Osteocyte (in vitro differentiated cells): ENCODE measurements around the gene PRKAR1B. TPM values are rescaled to one million over a fixed set of nuclear protein-coding genes. Genes with fewer than 3 reads are reported as not detected.

ENCODE experiments used
- DNase-seq: peaks from one replicate; pipeline ENCODE4 v3.0.0; 2021; ENCODE audit warnings: mixed read lengths; ENCODE audit not compliant: unreplicated experiment; ENCODE audit errors: extremely low spot score
- H3K27ac Mint-ChIP-seq: one replicate; pipeline ENCODE4 v1.8.0; 2021; ENCODE audit warnings: mild to moderate bottlenecking, mixed read lengths; ENCODE audit not compliant: unreplicated experiment
- H3K27me3 Mint-ChIP-seq: one replicate; pipeline ENCODE4 v1.8.0; 2021; ENCODE audit warnings: mixed read lengths; ENCODE audit not compliant: unreplicated experiment
- H3K36me3 Mint-ChIP-seq: one replicate; pipeline ENCODE4 v1.8.0; 2021; ENCODE audit warnings: mixed read lengths; ENCODE audit not compliant: unreplicated experiment
- H3K4me1 Mint-ChIP-seq: one replicate; pipeline ENCODE4 v1.8.0; 2021; ENCODE audit warnings: mixed read lengths; ENCODE audit not compliant: unreplicated experiment
- H3K4me3 Mint-ChIP-seq: one replicate; pipeline ENCODE4 v1.8.0; 2021; ENCODE audit warnings: mild to moderate bottlenecking, moderate library complexity, mixed read lengths; ENCODE audit not compliant: unreplicated experiment
- H3K9me3 Mint-ChIP-seq: one replicate; pipeline ENCODE4 v1.8.0; 2021; ENCODE audit warnings: mixed read lengths; ENCODE audit not compliant: unreplicated experiment
- total RNA-seq: library from RNA; stranded (reverse); gene quantifications from 2 replicates; pipeline ENCODE4 v1.2.1, GENCODE V29; 2021
- TF ChIP-seq, protein P1 (sequence below): fragments of 200-600 bp; sonication (generic); IDR thresholded peaks from 2 replicates; pipeline ENCODE4 v1.5.0; 2021; ENCODE audit warnings: antibody characterized with exemption, mild to moderate bottlenecking, moderate library complexity

The PRKAR1B gene
- total RNA-seq, 1 donor from 2014 or later: 12.0 TPM

DNA sequence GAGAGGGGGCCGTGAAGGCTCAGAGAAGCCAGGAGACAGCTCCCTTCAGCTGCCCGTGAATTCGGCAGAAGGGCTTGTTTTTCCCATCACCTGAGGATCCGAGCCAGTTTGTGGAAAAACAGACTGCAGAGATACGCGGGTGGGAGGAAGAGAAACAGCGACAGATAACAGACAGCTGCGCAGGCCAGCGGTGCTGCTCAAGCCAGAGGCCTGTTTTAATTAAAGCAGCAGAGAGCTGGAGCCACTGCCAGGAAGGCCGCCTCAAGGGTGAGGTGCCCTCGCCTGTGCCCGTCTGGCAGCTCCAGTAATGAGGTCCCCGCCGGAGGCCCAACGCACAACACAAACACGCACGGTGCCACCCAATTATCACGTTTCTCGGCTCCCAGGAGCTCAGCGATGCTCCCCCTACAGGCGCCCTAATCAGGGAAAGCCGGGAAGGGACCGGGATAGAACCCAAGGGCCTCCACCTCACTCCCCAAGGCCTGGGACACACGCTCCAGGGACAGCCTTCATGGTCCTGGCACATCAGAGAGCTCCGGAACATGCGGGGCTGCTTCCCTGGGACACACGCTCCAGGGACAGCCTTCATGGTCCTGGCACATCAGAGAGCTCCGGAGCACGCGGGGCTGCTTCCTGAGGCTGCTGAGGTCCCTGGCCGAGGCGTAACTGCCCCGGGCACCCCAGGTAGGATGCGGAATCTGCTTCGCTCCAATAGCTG lies 61.2 kb downstream of the PRKAR1B start:
- Mint-ChIP-seq H3K27ac (peak overlapping the region; percentile 82), H3K4me3 (no peak overlapping the region)
- no peak for DNase-seq

DNA sequence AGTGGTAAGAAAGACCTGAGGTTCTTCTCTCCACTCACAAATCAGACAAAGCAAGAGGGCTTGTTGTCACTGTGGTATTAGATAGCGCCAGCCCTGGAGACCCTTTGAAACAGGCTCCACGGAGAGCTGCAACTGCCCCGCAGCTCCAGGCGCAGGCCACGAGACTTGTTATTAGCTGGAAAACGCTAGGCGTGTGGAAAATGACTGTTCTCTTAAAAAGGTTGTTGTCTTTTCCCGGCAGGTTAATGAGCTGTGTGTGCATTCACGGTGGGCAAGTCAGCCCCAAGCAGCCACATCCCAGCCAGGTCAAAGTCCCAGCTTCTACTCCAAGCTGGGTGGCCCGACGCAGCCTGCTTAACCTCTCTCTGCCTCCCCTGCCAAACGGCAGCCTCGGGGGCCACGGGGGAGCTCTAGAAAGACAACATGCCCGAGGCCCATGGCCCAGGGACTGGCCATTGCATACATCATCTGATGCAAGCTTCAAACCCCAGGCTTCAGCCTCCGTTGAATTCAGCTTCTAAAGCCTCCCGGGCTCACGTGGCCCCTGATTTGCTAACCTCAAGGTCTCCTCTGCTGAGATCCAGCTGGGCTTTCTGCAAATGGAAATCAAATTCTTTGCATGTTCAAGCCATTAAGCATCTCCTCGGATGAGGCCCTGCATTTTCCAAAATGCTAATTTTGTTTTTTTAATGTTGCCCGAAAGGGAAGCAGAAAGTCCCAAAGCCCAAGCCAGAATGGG lies 61.9 kb downstream of the PRKAR1B start:
- Mint-ChIP-seq H3K27ac (peak overlapping the region; percentile 82), H3K27me3 (no peaks in the 10 kb centered on the region), H3K36me3 (peaks cover 3% of the 10 kb centered on the region), H3K9me3 (no peaks in the 10 kb centered on the region), H3K4me1 (peaks cover 31% of the 10 kb centered on the region), H3K4me3 (no peak overlapping the region)
- DNase-seq: no peak
- TF ChIP-seq, protein P1, sequence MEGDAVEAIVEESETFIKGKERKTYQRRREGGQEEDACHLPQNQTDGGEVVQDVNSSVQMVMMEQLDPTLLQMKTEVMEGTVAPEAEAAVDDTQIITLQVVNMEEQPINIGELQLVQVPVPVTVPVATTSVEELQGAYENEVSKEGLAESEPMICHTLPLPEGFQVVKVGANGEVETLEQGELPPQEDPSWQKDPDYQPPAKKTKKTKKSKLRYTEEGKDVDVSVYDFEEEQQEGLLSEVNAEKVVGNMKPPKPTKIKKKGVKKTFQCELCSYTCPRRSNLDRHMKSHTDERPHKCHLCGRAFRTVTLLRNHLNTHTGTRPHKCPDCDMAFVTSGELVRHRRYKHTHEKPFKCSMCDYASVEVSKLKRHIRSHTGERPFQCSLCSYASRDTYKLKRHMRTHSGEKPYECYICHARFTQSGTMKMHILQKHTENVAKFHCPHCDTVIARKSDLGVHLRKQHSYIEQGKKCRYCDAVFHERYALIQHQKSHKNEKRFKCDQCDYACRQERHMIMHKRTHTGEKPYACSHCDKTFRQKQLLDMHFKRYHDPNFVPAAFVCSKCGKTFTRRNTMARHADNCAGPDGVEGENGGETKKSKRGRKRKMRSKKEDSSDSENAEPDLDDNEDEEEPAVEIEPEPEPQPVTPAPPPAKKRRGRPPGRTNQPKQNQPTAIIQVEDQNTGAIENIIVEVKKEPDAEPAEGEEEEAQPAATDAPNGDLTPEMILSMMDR: no peak

More for the DNA sequence above, 61.2 kb downstream of the PRKAR1B start:
- Mint-ChIP-seq H3K9me3 (no peaks in the 10 kb centered on the region), H3K4me1 (peaks cover 31% of the 10 kb centered on the region), H3K36me3 (peaks cover 3% of the 10 kb centered on the region), H3K27me3 (no peaks in the 10 kb centered on the region)
- TF ChIP-seq, protein P1: peak; percentile 26

DNA sequence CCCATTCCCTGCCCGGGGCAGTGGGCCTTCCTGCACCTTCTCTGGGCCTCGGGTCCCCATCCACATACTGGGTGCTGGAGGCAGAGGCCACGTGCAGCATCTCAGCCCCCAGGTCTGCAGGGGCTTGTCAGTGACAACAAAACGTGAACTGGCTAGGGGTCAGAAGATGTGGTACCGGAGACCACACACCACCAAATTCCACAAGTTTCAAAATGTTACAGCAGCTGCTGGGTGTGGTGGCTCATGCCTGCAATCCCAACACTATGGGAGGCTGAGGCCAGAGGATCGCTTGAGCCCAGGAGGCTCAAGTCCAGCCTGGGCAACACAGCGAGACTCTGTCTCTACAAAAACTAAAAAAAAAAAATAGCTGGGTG lies 62.7 kb downstream of the PRKAR1B start:
- Mint-ChIP-seq H3K4me1 (peaks cover 31% of the 10 kb centered on the region), H3K4me3 (no peak overlapping the region), H3K9me3 (no peaks in the 10 kb centered on the region), H3K27ac (peak overlapping the region; percentile 82), H3K36me3 (peaks cover 3% of the 10 kb centered on the region), H3K27me3 (no peaks in the 10 kb centered on the region)
- DNase-seq: no peak
- TF ChIP-seq, protein P1: no peak

DNA sequence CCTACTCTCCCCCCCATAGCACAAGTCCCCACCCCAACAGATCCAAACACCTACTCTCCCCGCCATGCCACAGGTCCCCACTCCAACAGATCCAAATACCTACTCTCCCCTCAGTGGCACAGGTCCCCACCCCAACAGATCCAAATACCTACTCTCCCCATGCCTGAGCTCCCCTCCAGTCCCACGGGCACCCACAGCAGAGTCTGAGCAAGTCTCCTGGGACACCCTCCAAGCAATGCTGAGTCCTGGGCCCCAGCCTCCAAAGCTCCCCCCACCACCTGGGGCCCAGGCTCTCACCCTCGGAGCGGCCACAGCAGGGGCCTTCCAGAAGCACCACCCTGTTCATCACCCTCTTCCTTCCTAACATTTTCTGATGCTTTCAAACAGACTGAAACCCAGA lies 64.5 kb downstream of the PRKAR1B start:
- Mint-ChIP-seq H3K9me3 (no peaks in the 10 kb centered on the region), H3K4me1 (peaks cover 31% of the 10 kb centered on the region), H3K27ac (no peak overlapping the region), H3K36me3 (no peaks in the 10 kb centered on the region), H3K27me3 (no peaks in the 10 kb centered on the region), H3K4me3 (no peak overlapping the region)
- TF ChIP-seq, protein P1: no peak
- DNase-seq: no peak

DNA sequence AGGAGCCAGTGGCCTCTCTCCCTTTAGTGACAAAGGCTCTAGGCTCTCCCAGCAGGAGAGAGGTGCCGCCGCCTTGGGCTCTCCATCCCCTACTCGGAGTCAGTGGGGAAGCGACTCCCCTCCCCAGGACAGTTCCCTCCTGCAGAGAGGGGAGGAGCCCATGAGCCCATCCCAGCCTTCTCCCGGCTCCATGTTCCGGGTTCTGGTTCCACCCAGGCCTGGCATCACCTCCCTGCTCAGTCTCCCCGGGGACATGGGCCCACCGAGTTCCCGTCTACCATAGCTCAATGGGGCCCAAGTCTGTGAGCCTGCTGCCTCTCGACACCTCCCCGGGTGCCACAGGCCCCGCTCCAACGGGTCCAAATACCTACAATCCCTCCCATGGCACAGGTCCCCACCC lies 67.1 kb downstream of the PRKAR1B start:
- no peaks in the 10 kb centered on the region for H3K36me3 Mint-ChIP-seq

More for the DNA sequence above, 67.1 kb downstream of the PRKAR1B start:
- H3K9me3 Mint-ChIP-seq: no peaks in the 10 kb centered on the region
- TF ChIP-seq, protein P1: no peak
- H3K27ac Mint-ChIP-seq: no peak overlapping the region
- H3K4me1 Mint-ChIP-seq: peaks cover 18% of the 10 kb centered on the region
- H3K4me3 Mint-ChIP-seq: no peak overlapping the region
- H3K27me3 Mint-ChIP-seq: no peaks in the 10 kb centered on the region
- DNase-seq: no peak
